ENCODE data around the gene ERMP1.
A peak's percentile ranks its signal among the peaks of the same experiment; 100 is the strongest.

The ERMP1 gene

GRCh38 chr9:5773324-5773999, 59.5 kb downstream of the ERMP1 start:
- TF ChIP-seq CTCF (IDR thresholded peaks at IDR 0.05; ENCODE audit: insufficient read depth, low read length, missing control alignments) = no peak
- peak; percentile 46 for DNase-seq (ENCODE audit: low read depth, low spot score)
- POLR2A ChIA-PET = interaction anchor here (0.6 to 1.2 kb wide), 2 partner anchors 145 to 158 kb away, joined by 3 read pairs; partner anchors contain the start of gene RIC1
- H3K4me3 ChIP-seq (ENCODE audit: low read depth, low read length) = no peak overlapping the region
- CTCF ChIA-PET = interaction anchor here (1.1 to 2.2 kb wide), 5 partner anchors 10 to 59 kb away, joined by 3 to 11 read pairs (median 3); partner anchors contain the start of gene ERMP1

GRCh38 chr9:5767968-5768932, 64.7 kb downstream of the ERMP1 start:
- no peak for DNase-seq (ENCODE audit: low read depth, low spot score)
- H3K4me3 ChIP-seq (ENCODE audit: low read depth, low read length) = no peak overlapping the region
- no peak for TF ChIP-seq CTCF (IDR thresholded peaks at IDR 0.05; ENCODE audit: insufficient read depth, low read length, missing control alignments)
- CTCF ChIA-PET = interaction anchor here (0.7 kb wide), 1 partner anchor 951 kb away, joined by 3 read pairs; no protein-coding TSS in a partner anchor
- POLR2A ChIA-PET = no interaction called here

GRCh38 chr9:5764130-5764868, 68.6 kb downstream of the ERMP1 start:
- CTCF ChIA-PET = interaction anchor here (1.4 to 2.5 kb wide), 2 partner anchors 8 to 9 kb away, joined by 3 to 11 read pairs; no protein-coding TSS in a partner anchor
- no peak for DNase-seq (ENCODE audit: low read depth, low spot score)
- no peak overlapping the region for H3K4me3 ChIP-seq (ENCODE audit: low read depth, low read length)
- POLR2A ChIA-PET = no interaction called here
- no peak for TF ChIP-seq CTCF (IDR thresholded peaks at IDR 0.05; ENCODE audit: insufficient read depth, low read length, missing control alignments)

- ChIA-PET CTCF (interaction anchor here (1.2 to 2.5 kb wide), 2 partner anchors 11 to 12 kb away, joined by 3 to 11 read pairs; no protein-coding TSS in a partner anchor), POLR2A (no interaction called here)
- TF ChIP-seq CTCF (IDR thresholded peaks at IDR 0.05; ENCODE audit: insufficient read depth, low read length, missing control alignments) = no peak
- no peak for DNase-seq (ENCODE audit: low read depth, low spot score)
- H3K4me3 ChIP-seq (ENCODE audit: low read depth, low read length) = no peak overlapping the region
These were observed 70.5 kb downstream of the ERMP1 start for GRCh38 chr9:5762421-5762820.

GRCh38 chr9:5760338-5760737, 72.6 kb downstream of the ERMP1 start:
- no peak for TF ChIP-seq CTCF (IDR thresholded peaks at IDR 0.05; ENCODE audit: insufficient read depth, low read length, missing control alignments)
- POLR2A ChIA-PET = no interaction called here
- no peak overlapping the region for H3K4me3 ChIP-seq (ENCODE audit: low read depth, low read length)
- no peak for DNase-seq (ENCODE audit: low read depth, low spot score)
- CTCF ChIA-PET = interaction anchor here (1.5 kb wide), 1 partner anchor 15 kb away, joined by 3 read pairs; no protein-coding TSS in a partner anchor

Data from AG04449 (cell line).